Stimulated activated CD8-positive, alpha-beta memory T cell treated with anti-CD3 and anti-CD28 coated beads, Interleukin-2, amount 100 ng/mL, for 1 hour (primary cell): ENCODE measurements around the gene DCC.

Experiments
- DNase-seq, 2 donors: peaks; one replicate each; pipeline ENCODE4 v3.0.0-alpha.2; 2020; ENCODE audit warnings: low read depth in 2 of 2

The DCC gene

DNA sequence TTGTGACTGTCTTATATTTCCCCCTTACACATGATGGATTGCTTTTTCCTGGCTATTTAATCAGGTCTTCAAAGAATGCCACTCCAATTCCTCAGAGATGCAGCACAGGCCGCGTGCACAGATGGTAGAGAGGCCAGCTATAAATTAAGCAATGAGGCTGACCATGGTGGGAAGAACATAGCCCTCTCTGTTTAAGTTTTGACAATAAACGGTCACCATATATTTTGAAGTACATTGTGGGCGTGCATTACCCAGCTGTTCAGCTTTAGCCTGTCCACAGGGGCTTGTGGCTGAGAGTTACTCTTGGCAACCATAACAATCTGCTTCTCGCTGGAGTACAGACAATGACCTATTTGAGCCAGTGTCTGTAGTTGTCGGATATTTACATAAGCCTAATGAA is 730.8 kb downstream of the DCC start:
- no peak for DNase-seq

GRCh38 chr18:53080687-53081086 is 740.7 kb downstream of the DCC start:
- no peak for DNase-seq

GRCh38 chr18:53093636-53094035 is 753.6 kb downstream of the DCC start:
- DNase-seq: no peak

DNA sequence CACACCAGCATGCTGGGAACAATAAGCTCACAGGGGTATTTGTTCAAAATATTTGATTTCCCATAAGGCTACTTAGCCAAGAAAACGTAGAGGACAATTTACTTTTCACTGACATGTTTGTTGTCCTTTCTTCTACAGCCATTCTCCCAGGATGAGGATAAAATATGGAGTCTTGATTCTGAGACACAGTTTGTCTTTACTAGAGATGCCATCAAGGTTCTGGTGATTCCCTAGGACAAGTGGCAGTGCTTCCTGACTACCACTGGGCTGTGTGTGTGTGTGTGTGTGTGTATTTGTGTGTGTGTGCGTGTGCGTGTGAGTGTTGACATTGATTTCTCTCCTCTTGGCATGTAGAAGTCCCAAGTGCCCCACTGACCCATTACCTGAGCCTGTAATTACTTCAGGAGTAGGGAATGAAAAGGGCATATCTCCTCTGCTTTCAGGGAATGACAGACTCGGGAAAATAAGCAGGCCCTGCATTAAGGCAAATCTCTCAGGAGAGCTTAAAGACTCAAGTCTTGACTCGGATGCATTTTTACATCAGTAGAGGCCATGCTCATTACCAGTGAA is 761.6 kb downstream of the DCC start:
- no peak for DNase-seq

DNA sequence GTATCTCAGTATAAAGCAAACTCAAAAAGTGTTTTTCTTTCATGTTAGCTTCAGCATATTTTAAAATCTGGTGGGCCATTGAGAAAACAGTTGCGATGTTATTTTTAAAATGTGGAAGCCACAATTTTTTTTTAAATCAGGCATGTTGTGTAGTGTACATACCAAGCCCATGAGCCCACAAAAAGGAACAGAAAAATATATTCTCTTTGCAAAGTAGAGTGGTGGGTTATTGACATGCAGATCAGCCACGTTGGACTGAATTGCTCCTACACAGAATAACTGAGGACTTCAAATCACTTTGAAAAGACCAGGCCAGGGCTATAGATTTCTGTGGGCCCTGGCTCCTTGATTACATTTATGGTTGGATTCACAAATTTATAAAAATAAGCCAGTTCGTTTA is 774.4 kb downstream of the DCC start:
- no peak for DNase-seq

- DNase-seq: no peak
These were observed 776.0 kb downstream of the DCC start for GRCh38 chr18:53115876-53116585.

GRCh38 chr18:53117851-53118250 is 777.9 kb downstream of the DCC start:
- DNase-seq: no peak

GRCh38 chr18:53126210-53126609 is 786.2 kb downstream of the DCC start:
- no peak for DNase-seq

DNA sequence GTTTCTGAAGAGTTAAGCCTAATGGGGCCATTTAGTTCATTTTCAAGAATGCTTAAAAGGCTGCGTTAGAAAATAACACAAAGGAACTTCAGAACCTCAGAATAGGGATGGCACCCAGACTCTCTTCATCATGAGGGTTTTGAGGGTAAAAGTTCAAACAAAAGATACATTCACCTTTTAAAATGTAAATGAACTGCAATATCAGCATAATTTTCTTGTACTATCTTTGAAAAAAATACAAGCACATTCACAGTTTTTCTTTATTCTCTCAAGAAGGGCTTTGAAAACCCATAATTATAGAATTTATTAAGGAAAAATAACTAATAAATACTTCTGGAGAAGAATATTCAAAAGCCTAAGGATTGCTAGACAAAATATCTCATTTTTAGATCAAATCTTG is 791.0 kb downstream of the DCC start:
- no peak for DNase-seq

DNA sequence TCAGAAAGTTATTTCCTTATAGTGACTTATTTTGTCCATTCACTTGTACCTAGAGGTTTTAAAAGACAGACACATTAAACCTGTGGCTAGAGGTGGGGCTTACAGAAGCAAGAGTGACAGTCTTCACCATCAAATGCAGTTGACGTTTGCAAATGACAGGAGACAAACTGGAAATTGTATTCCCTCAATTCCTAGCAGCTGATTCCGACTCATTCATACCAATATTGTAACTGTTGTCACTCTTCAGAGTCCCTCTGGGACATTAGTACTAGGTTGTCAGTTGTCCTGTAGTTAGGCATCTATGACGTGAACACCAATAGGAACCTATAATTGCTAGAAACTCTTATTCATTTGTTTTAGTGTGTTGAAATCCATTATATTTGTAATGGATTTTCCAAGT is 794.7 kb downstream of the DCC start:
- no peak for DNase-seq

DNA sequence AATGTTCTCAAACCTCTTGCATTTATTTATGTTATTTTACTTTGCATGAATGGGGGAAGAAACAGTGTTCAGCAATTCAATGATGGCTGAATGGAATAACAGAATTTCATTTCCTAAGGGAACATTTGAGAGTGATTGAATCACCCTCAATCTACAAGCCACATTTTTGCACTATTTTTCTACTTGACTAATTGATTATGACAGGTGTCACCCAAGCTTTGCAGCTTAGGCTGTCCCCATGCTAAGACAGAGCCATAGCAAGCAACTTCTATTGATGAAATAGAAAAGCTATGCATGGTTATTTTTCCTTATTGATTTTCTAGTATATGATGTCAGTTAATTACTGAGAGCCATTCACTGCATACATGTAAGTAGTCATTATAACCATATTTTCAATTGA is 795.7 kb downstream of the DCC start:
- DNase-seq: no peak

DNA sequence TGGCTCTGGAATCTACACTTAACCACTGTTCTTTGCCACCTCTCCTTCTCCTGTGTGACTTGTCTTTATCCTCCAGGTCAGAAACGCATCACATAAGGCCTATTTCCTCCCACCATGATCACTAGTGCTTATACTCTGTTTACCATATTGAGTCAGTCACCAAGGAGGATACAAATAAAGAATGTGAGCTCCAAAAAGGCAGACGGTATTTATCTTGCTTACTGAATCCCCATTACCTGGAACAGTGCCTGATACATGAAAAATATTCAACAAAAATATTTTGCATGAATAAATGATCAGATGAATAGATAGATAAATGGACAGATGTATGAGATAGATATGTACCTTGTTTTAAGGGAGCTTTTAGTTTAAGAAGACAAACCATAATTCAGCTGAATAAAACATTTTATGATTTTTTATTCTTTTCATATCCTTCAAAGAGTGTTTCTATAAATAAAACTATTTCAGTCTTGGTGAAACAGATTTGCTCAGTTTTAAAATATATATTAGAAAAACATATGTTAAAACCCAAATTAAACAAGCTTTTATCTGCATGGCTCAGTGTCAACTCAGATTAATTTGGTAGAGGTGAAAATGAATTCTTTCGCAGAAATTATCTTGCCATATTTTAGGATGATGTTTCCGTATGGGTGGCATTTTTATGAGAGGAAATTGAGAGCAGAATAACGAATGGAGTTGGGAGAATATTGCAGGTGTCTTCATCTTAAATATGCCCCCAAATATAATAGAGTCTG is 799.9 kb downstream of the DCC start:
- DNase-seq: no peak

DNA sequence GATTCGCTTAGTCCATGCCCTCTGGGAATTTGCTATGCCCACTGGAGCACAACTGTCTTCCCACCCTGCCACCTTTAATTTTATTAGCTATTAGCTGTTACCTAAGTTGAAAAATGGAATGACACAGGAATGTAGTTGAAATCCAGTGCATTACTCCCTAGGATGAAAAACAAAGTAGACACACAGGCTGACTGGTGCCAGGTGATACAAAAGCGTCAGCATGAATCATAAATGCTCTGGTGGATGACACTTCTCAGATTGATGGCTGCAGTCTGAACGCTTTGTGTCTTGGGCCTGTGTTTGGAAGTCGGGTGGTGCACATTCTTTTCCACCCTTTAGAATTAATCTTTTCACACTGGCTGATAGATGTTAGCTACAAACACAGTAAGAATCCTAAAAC is 802.0 kb downstream of the DCC start:
- no peak for DNase-seq

DNA sequence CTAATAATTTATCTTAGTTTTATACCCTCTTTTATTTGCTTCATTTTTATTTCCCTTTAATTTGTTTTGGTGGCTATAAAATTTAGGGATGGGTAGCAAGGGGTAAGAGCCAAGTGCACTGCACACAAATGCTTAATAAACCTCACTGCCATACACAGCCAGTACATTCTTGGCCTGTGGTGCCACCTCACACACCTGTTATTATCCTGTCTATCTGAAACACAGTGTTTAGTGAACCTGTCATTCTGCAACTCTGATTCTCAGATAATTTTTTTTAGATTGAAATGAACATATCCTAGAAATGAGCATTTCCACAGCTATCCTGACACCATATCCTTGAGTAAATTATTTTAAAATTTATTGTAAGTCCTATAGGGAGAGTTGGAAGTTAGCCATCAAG is 807.5 kb downstream of the DCC start:
- DNase-seq: no peak

- DNase-seq: no peak
These were observed 808.1 kb downstream of the DCC start for GRCh38 chr18:53148123-53148522.

DNA sequence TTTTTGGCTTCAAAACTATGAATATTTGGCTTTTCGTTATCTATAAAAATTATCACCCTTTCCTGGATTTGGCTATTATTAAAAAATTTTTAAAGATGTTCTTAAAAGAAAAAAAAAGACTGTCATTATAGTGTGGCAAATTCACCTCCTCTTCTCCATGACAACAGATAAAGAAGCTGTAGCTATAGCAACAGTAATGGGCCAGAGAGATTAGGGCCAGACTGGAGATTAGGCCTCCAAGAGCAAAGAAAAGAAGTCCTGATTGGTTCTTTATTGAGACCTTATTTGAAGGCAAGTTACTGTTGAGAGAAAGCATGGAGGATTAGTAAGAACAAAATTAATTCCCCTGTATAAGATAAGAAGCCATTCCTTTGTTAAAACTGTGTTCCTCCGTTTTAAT is 812.5 kb downstream of the DCC start:
- no peak for DNase-seq

GRCh38 chr18:53153281-53153680 is 813.3 kb downstream of the DCC start:
- no peak for DNase-seq

GRCh38 chr18:53153800-53154199 is 813.8 kb downstream of the DCC start:
- DNase-seq: no peak

DNA sequence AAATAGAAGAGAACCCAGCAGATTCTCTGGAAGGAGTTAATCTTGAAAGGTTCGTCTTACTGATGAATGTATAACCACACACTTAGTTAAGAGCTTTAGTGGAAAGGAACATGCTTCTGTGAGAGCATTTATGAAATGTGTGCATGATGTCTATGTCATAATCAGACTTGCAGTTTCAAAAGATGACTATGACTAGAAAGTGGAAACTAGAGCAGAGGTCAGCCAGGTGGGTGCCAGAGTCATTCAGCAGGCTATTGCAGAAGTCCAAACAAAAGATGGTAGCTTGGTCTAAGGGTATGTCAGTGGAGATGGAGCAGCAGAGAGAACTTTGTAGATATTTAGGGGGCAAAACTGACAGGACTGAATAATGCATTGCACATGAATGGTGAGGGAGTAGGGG is 825.8 kb downstream of the DCC start:
- no peak for DNase-seq

- no peak for DNase-seq
These were observed 829.3 kb downstream of the DCC start for GRCh38 chr18:53169346-53169745.

GRCh38 chr18:53191634-53192033 is 851.6 kb downstream of the DCC start:
- DNase-seq: no peak

- DNase-seq: no peak
These were observed 853.9 kb downstream of the DCC start for GRCh38 chr18:53193870-53194269.

DNA sequence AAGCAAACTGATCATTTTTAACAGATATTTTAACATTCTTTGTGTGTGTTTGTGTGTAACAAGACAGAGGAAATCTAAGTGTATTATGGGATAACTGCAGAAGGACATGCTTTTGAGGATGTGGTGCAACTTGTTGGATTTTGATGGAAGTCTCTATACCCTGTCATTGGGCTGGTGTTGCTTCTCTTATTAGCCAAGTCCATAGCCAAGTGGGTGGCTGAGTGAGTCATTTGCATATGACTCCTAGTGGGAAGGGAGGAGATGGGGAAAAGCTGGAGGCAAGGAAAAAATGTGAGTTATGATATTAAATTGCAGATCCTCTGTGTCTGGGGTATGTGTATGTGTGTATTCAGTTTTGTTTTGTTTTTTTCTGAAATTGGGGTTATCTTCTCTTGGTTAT is 879.9 kb downstream of the DCC start:
- DNase-seq: no peak
